ENCODE data around the gene BICRAL.
"Not testable (repeated sequence)": the region's sequence is repeated elsewhere in the genome, so short reads cannot be mapped to it uniquely, and the experiment has no call there.

The BICRAL gene

DNA sequence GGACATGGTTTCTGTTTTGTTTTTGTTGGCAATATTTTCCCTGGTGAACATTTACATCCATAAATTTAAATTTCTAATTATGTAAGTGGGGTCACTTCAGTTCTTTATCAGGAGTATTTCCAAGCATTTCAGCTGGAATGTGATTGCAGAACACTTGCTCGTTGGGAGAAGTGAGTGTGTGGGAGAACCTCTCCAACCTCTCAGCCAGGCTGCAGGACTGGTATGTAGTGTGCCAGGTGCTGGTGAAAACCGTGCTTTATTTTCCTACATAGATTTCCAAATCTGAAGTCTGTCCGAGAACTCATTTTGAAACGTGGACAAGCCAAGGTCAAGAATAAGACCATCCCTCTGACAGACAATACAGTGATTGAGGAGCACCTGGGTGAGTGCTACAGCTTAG lies 103.8 kb downstream of the BICRAL start:
- H4K20me1 ChIP-seq (ENCODE audit: insufficient read depth): no peaks in the 10 kb centered on the region
- peaks cover 21% of the 10 kb centered on the region for H3K4me1 ChIP-seq (ENCODE audit: low read depth, poor library complexity, severe bottlenecking)
- H3K79me2 ChIP-seq (ENCODE audit: insufficient read depth, low read depth): peaks cover 30% of the 10 kb centered on the region
- H3K4me2 ChIP-seq: no peak overlapping the region
- H2AFZ ChIP-seq (ENCODE audit: low read depth): no peak overlapping the region
- no peak overlapping the region for H3K9ac ChIP-seq
- H3K27ac ChIP-seq: no peak overlapping the region
- TF ChIP-seq, protein P1, sequence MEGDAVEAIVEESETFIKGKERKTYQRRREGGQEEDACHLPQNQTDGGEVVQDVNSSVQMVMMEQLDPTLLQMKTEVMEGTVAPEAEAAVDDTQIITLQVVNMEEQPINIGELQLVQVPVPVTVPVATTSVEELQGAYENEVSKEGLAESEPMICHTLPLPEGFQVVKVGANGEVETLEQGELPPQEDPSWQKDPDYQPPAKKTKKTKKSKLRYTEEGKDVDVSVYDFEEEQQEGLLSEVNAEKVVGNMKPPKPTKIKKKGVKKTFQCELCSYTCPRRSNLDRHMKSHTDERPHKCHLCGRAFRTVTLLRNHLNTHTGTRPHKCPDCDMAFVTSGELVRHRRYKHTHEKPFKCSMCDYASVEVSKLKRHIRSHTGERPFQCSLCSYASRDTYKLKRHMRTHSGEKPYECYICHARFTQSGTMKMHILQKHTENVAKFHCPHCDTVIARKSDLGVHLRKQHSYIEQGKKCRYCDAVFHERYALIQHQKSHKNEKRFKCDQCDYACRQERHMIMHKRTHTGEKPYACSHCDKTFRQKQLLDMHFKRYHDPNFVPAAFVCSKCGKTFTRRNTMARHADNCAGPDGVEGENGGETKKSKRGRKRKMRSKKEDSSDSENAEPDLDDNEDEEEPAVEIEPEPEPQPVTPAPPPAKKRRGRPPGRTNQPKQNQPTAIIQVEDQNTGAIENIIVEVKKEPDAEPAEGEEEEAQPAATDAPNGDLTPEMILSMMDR (conservative IDR thresholded peaks at IDR 0.05; ENCODE audit: low read depth, low read length): no peak
- H3K36me3 ChIP-seq (ENCODE audit: insufficient read depth): peaks cover 31% of the 10 kb centered on the region; the same call in 1 of the 2 replicates
- H3K27me3 ChIP-seq (ENCODE audit: insufficient read depth, low read depth): no peaks in the 10 kb centered on the region
- no peak overlapping the region for H3K4me3 ChIP-seq (IDR thresholded peaks at IDR 0.05; ENCODE audit: insufficient read depth, low read depth, low read length)

DNA sequence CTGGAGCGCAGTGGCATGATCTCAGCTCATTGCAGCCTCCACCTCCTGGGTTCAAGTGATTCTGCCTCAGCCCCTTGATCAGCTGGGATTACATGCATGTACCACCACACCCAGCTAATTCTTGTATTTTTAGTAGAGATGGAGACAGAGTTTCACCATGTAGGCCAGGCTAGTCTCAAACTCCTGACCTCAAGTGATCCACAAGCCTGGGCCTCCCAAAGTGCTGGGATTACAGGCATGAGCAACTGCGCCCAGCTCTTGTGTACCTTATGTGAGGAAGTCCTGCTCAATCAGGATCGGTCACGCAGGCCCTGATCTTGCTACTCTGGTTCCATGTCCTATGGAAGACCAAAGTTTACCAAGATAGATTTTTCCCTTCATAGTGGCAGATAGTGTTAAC lies 106.3 kb downstream of the BICRAL start:
- not testable (repeated sequence) for H3K27me3 ChIP-seq (ENCODE audit: insufficient read depth, low read depth); H3K27ac ChIP-seq; H2AFZ ChIP-seq (ENCODE audit: low read depth); H3K9ac ChIP-seq; H4K20me1 ChIP-seq (ENCODE audit: insufficient read depth); H3K4me2 ChIP-seq; H3K4me3 ChIP-seq (IDR thresholded peaks at IDR 0.05; ENCODE audit: insufficient read depth, low read depth, low read length); H3K79me2 ChIP-seq (ENCODE audit: insufficient read depth, low read depth)
- H3K4me1 ChIP-seq (ENCODE audit: low read depth, poor library complexity, severe bottlenecking): peaks cover 23% of the 10 kb centered on the region
- peaks cover 24% of the 10 kb centered on the region; the same call in 1 of the 2 replicates for H3K36me3 ChIP-seq (ENCODE audit: insufficient read depth)

DNA sequence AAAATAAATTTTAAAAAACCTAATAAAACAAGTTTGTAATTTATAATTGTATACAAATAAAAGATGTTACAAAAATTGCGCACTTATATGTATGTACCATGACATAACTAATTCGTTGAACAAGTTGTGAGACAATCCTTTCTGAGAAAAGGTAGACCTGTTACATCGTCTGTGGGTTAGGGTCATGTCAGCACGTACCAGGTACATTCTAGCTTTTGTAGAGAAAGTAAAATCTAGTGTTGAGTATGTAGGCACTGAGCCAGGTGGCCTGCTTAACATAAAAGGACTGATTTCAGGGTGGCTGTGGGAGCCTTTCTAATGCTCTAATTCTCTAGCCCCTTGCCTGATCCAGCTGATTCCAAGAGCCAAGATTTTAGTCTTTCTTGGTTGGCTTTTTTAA lies 108.0 kb downstream of the BICRAL start:
- Histone ChIP-seq H3K27ac (peak overlapping the region; percentile 89), H3K79me2 (ENCODE audit: insufficient read depth, low read depth) (no peaks in the 10 kb centered on the region), H4K20me1 (ENCODE audit: insufficient read depth) (no peaks in the 10 kb centered on the region), H3K4me1 (ENCODE audit: low read depth, poor library complexity, severe bottlenecking) (peaks cover 23% of the 10 kb centered on the region), H3K4me3 (IDR thresholded peaks at IDR 0.05; ENCODE audit: insufficient read depth, low read depth, low read length) (no peak overlapping the region), H3K36me3 (ENCODE audit: insufficient read depth) (peaks cover 8% of the 10 kb centered on the region; the same call in 1 of the 2 replicates), H2AFZ (ENCODE audit: low read depth) (no peak overlapping the region), H3K27me3 (ENCODE audit: insufficient read depth, low read depth) (no peaks in the 10 kb centered on the region), H3K9ac (peak overlapping the region; percentile 83; the same call in 1 of the 2 replicates), H3K4me2 (peak overlapping the region; percentile 70)
- TF ChIP-seq, protein P1 (conservative IDR thresholded peaks at IDR 0.05; ENCODE audit: low read depth, low read length): no peak

DNA sequence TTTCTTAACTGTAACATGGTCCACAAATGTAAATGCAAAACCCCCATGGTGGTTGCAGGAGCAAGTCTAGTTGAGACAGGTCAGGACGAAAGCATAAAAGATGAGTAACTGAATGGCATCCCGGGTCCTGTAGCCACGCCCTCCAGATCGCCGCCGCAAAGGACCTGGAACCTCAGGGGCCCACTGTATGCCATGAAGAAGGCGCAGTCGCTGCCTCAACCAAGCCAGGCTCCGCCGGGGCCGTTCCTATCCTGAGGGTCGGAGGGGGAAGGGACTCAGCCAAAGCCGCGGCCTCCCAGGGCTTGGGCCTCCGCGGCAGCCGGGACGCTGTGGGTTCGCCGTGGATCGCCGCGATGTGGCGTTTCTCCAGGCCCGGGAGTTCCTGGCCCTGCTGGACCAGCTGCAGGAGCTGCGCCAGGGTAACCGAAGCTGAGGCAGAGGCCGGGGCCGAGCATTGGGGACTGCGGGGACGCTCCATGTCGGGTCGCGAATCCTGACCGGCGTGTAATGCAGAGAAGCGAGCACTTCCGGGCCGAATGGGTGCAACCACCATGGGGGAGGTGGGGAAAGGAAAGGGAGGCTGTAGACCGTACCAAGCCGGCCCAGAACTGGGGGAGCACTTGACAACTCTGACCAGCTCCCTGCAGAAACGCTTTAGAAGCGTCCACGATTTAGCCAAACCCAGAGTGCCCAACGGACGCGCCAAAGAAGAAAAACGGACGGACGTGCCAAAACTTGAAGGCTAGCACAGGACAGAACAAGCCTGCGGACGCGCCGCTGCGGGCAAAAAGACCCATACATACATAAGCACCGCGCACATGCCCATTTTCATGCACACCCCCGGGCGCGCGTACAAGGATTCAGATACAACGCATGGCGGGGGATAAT lies 108.7 kb downstream of the BICRAL start:
- Histone ChIP-seq H3K27me3 (ENCODE audit: insufficient read depth, low read depth) (no peaks in the 10 kb centered on the region), H3K4me2 (peak overlapping the region; percentile 77), H3K36me3 (ENCODE audit: insufficient read depth) (0 out of 2 replicates have a peak, but pooled peaks cover 3% of the 10 kb centered on the region), H3K4me3 (IDR thresholded peaks at IDR 0.05; ENCODE audit: insufficient read depth, low read depth, low read length) (no peak overlapping the region), H3K79me2 (ENCODE audit: insufficient read depth, low read depth) (no peaks in the 10 kb centered on the region), H4K20me1 (ENCODE audit: insufficient read depth) (no peaks in the 10 kb centered on the region), H3K27ac (peak overlapping the region; percentile 89), H3K9ac (peak overlapping the region; percentile 83), H2AFZ (ENCODE audit: low read depth) (peak overlapping the region; percentile 98), H3K4me1 (ENCODE audit: low read depth, poor library complexity, severe bottlenecking) (peaks cover 23% of the 10 kb centered on the region)
- TF ChIP-seq, protein P1 (conservative IDR thresholded peaks at IDR 0.05; ENCODE audit: low read depth, low read length): no peak

Measured in KMS-11 (cell line).